Esophagus muscularis mucosa (tissue), 4 donors: ENCODE measurements around the gene STX16. TPM values are rescaled to one million over a fixed set of nuclear protein-coding genes. Genes with fewer than 3 reads are reported as not detected.
A peak's percentile ranks its signal among the peaks of the same experiment; 100 is the strongest.

Source experiments
- DNase-seq: peaks from one replicate; pipeline ENCODE4 v3.0.0-alpha.2; 2017; ENCODE audit errors: extremely low spot score
- H3K27ac ChIP-seq, 4 donors: fragments of 200-600 bp; sonication (generic); replicated peaks in 1 of 4; 1 replicate in 3 of 4; 2 replicates in 1 of 4; pipeline ENCODE4 v1.5.1; 2016 to 2019; ENCODE audit warnings: mild to moderate bottlenecking in 1 of 4
- H3K27me3 ChIP-seq, 4 donors: fragments of 200-600 bp; sonication (generic); one replicate each; pipeline versions ENCODE4 v1.5.1 to v1.6.0; 2016 to 2019
- H3K36me3 ChIP-seq, 4 donors: fragments of 200-600 bp; sonication (generic); one replicate each; pipeline ENCODE4 v1.5.1; 2016 to 2019
- H3K4me1 ChIP-seq, 4 donors: fragments of 200-600 bp; sonication (generic); one replicate each; pipeline ENCODE4 v1.5.1; 2016 to 2019
- H3K4me3 ChIP-seq, 4 donors: fragments of 200-600 bp; sonication (generic); 1 replicate in 2 of 4; 2 replicates in 2 of 4; pipeline ENCODE4 v1.5.1; 2016 to 2019; ENCODE audit warnings: mild to moderate bottlenecking in 4 of 4, moderate library complexity in 1 of 4
- H3K9me3 ChIP-seq, 4 donors: fragments of 200-600 bp; sonication (generic); 1 replicate in 3 of 4; 2 replicates in 1 of 4; pipeline ENCODE4 v1.5.1; 2016 to 2019
- CTCF ChIP-seq, 3 experiments: fragments of 200-600 bp in 2 of 3; fragments of 450-650 bp in 1 of 3; sonication (generic) in 2 of 3; IDR thresholded peaks; one replicate each; pipeline ENCODE4 v1.5.1; 2017 to 2019; ENCODE audit warnings: antibody characterized with exemption in 3 of 3, mild to moderate bottlenecking in 2 of 3, moderate library complexity in 1 of 3
- EP300 ChIP-seq: sonication (generic); formaldehyde crosslinking; IDR thresholded peaks from one replicate; pipeline ENCODE4 v1.6.1; 2017; ENCODE audit warnings: antibody characterized with exemption
- POLR2A ChIP-seq: fragments of 450-650 bp; IDR thresholded peaks from one replicate; pipeline ENCODE4 v1.6.1; 2017; ENCODE audit warnings: antibody characterized with exemption, moderate library complexity, mild to moderate bottlenecking, low read depth
- POLR2AphosphoS5 ChIP-seq, 2 donors: sonication (generic); formaldehyde crosslinking; IDR thresholded peaks; one replicate each; pipeline ENCODE4 v1.6.1; 2017; ENCODE audit warnings: antibody characterized with exemption in 2 of 2
- WGBS: methylation state at CpG from one replicate; pipeline ENCODE4 v1.1.5; 2018; 5-methylcytosine and 5-hydroxymethylcytosine counted together
- intact Hi-C: fragments of 100-400 bp; cut with DNase I; formaldehyde crosslinking; loops from one replicate; pipeline ENCODE4 v1.15.1; 2023
- total RNA-seq, 4 donors: library from RNA; depleted of rRNA; stranded (reverse); fragments of >200 nt; gene quantifications; one replicate each; pipeline versions ENCODE4 v1.1.0 to v1.2.1, GENCODE V29; 2016

The STX16 gene
- total RNA-seq, 4 donors from 2014 or later: 36.6 to 57.7 (median 43.5) TPM

- no peak for DNase-seq
- peaks cover 20 to 33% (median 29%) of the 10 kb centered on the region in 4 donors for H3K36me3 ChIP-seq
- intact Hi-C loops: loop anchor here (2.0 to 5.0 kb wide), 3 partner anchors 42 to 455 kb away; partner anchors contain the start of gene STX16
- TF ChIP-seq POLR2AphosphoS5 (IDR thresholded peaks at IDR 0.05) (peak in 1 of 2 donors; percentile 9), CTCF (IDR thresholded peaks at IDR 0.05) (peak in 2 of 3 experiments; percentile 40 to 49), POLR2A (no peak)
- H3K9me3 ChIP-seq: no peaks in the 10 kb centered on the region
- H3K4me1 ChIP-seq: peaks cover 30 to 55% (median 55%) of the 10 kb centered on the region in 4 donors
- H3K27ac ChIP-seq: peak within 1 kb of the TSS; percentile 86 to 97 (median 96)
- peak within 1 kb of the TSS; percentile 54 to 78 (median 62) for H3K4me3 ChIP-seq
- H3K27me3 ChIP-seq: no peaks in the 10 kb centered on the region
- under 1% methylated on average over 24 of the region's 93 CpGs for WGBS
Measured at GRCh38 chr20:58692579-58693225, 41.6 kb downstream of the STX16 start, which contains the start of gene NPEPL1. TSS of gene NPEPL1 (plus strand) at chr20:58692800. CDS start at chr20:58692901, 101 bp downstream.

- no peak for DNase-seq
- intact Hi-C loops: loop anchor here (2.0 to 5.0 kb wide), 3 partner anchors 43 to 456 kb away; partner anchors contain the start of gene STX16
- Histone ChIP-seq H3K9me3 (no peaks in the 10 kb centered on the region), H3K4me1 (peaks cover 30 to 55% (median 55%) of the 10 kb centered on the region in 4 donors), H3K4me3 (peak overlapping the region; percentile 54 to 78 (median 62)), H3K27ac (peak overlapping the region; percentile 76 to 97 (median 82)), H3K36me3 (peaks cover 20 to 39% (median 36%) of the 10 kb centered on the region in 4 donors), H3K27me3 (no peaks in the 10 kb centered on the region)
- 87% methylated on average over 16 of the region's 51 CpGs for WGBS
- TF ChIP-seq CTCF (IDR thresholded peaks at IDR 0.05): peak in 1 of 3 experiments; percentile 4
- no peak for TF ChIP-seq POLR2A
- TF ChIP-seq EP300: no peak
Measured at GRCh38 chr20:58693226-58694006, 42.3 kb downstream of the STX16 start.

GRCh38 chr20:58694241-58695083, 43.4 kb downstream of the STX16 start:
- H3K4me1 ChIP-seq: peaks cover 30 to 48% (median 47%) of the 10 kb centered on the region in 4 donors
- no peak for TF ChIP-seq POLR2A
- no peak for TF ChIP-seq CTCF (IDR thresholded peaks at IDR 0.05)
- TF ChIP-seq EP300: no peak
- no peak for TF ChIP-seq POLR2AphosphoS5 (IDR thresholded peaks at IDR 0.05)
- H3K4me3 ChIP-seq: peak overlapping the region in 1 of 4 donors; percentile 78
- intact Hi-C loops: loop anchor here (5.0 kb wide), 1 partner anchor 457 kb away; no protein-coding TSS in a partner anchor
- no peaks in the 10 kb centered on the region for H3K27me3 ChIP-seq
- no peak overlapping the region for H3K27ac ChIP-seq
- no peaks in the 10 kb centered on the region for H3K9me3 ChIP-seq
- no peak for DNase-seq
- peaks cover 28 to 50% (median 46%) of the 10 kb centered on the region in 4 donors for H3K36me3 ChIP-seq
- WGBS: 94% methylated on average over 30 of the region's 33 CpGs

GRCh38 chr20:58695084-58695722, 44.1 kb downstream of the STX16 start:
- intact Hi-C loops: no loop called here
- no peak for DNase-seq
- TF ChIP-seq EP300: no peak
- TF ChIP-seq CTCF (IDR thresholded peaks at IDR 0.05): no peak
- TF ChIP-seq POLR2AphosphoS5 (IDR thresholded peaks at IDR 0.05): no peak
- no peak for TF ChIP-seq POLR2A
- Histone ChIP-seq H3K4me3 (no peak overlapping the region), H3K27me3 (no peaks in the 10 kb centered on the region), H3K9me3 (no peaks in the 10 kb centered on the region), H3K27ac (no peak overlapping the region), H3K4me1 (peaks cover 30 to 41% (median 39%) of the 10 kb centered on the region in 4 donors), H3K36me3 (peaks cover 29 to 57% (median 54%) of the 10 kb centered on the region in 4 donors)
- WGBS: 88% methylated on average over 9 of the region's 9 CpGs
